HG03175 (cell line): ENCODE results near the gene BCL3.

Experiments used
- ATAC-seq: cut with Tn5 transposase; IDR thresholded peaks from one replicate; pipeline ENCODE4 v1.9.1; 2021; ENCODE audit warnings: mild to moderate bottlenecking, moderate library complexity; ENCODE audit not compliant: unreplicated experiment

Gene BCL3

GRCh38 chr19:44741258-44741731, 7.2 kb upstream of the BCL3 start:
- ATAC-seq: no peak

- ATAC-seq: no peak
Observed at GRCh38 chr19:44741841-44742329, 6.6 kb upstream of the BCL3 start.

GRCh38 chr19:44742330-44743061, 6.0 kb upstream of the BCL3 start:
- no peak for ATAC-seq

DNA sequence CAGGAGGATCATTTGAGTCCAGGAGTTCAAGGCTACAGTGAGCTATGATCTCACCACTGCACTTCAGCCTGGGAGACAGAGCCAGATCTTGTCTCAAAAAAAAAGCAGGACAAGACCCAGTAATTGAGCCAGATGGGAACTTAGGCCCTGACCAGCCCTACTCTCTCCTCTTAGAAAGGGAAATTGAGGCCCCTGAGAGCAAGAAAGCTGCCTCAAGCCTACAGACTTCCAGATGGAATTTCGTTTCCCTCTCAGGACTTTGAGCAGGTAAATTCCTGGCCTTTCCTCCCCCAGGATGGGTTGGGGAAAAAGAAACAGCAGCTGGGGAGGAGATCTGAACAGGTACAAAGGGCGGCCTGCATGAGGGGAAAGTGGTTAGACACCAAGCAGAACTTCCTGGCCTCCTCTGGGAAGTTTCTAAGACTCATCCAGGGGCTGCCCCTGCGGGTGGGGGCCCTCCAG, 3.6 kb upstream of the BCL3 start:
- no peak for ATAC-seq

- no peak for ATAC-seq
Observed at GRCh38 chr19:44745341-44745831, 3.1 kb upstream of the BCL3 start.

GRCh38 chr19:44745887-44746600, 2.5 kb upstream of the BCL3 start:
- no peak for ATAC-seq

DNA sequence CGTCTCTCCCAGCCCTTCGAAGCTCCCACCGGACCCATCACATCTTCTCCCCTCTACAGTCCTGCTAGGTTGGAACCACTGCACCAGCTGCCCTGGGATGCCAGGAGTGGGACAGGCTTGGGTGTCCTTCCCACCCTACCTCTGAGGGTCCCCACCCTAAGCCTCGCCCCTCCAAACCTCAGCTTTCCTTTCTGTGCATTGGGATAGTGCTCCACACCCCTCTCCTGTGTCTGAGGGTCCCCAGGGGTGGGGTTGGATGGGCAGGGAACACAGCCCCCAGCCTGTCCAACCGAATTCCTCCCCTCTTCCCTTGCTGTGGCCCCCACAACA, 1.9 kb upstream of the BCL3 start:
- ATAC-seq: no peak

DNA sequence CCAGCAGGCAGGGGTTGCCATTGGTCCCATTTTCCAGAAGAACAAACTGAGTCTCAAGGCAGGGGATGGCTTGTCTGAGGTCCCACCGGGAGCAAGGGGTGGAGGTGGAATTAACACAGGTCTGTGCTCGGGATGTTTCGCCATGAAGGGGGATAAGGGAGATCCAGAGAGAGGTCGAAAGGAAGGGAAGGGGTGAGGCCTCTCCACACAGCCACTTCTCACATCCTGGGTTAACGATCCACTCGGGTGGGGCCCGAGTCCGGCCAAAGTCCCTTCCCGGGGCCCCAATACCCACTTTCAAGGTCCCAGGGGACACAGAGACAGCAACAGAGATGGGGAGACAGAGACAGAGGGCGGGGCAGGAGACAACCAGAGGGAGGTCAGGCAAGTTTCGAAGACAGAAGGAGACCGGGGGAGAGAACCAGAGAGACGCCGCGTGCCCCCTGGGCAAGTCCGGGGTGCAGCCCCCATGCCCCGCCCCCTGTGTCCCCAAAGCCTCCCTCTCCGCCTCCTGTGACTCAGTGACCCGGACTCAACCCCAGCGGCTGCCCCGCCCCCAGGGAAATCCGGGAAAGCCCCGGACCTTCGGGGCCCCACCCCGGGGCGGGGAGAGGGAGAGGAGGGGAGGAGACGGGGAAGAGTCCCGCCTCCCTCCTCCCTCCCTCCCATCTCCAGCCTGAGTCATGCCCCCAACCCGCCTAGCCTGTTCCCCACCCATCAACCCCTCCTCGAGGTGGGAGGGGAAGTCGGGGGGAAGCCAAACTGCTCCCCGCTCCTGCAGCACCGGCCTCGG, 1.4 kb upstream of the BCL3 start:
- ATAC-seq: no peak

GRCh38 chr19:44747739-44748425, 626 bp upstream of the BCL3 start:
- no peak for ATAC-seq

- no peak for ATAC-seq
Observed at GRCh38 chr19:44749292-44749691, 784 bp downstream of the BCL3 start.

GRCh38 chr19:44749994-44750393, 1.5 kb downstream of the BCL3 start:
- ATAC-seq: no peak

- no peak for ATAC-seq
Observed at GRCh38 chr19:44752123-44752815, 3.8 kb downstream of the BCL3 start.

GRCh38 chr19:44752816-44753625, 4.5 kb downstream of the BCL3 start:
- ATAC-seq: peak; percentile 73

DNA sequence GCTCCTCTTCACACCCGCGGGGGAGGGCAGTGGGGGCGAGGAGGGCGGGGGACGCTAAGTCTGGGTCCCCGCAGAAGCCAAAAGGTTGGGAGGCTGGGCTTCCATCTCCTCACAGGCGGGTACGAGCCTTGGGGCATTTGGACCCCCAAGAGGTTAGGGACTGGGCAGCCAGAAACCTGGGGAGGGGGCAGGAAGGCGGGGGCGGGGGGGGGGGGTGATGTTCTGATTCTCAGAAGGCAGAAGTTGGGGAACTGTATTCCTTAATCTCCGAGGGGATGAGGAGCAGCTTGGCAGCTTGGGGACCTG, 5.1 kb downstream of the BCL3 start:
- no peak for ATAC-seq

GRCh38 chr19:44753932-44754749, 5.6 kb downstream of the BCL3 start:
- ATAC-seq: no peak

- ATAC-seq: no peak
Observed at GRCh38 chr19:44754750-44755080, 6.2 kb downstream of the BCL3 start.

- no peak for ATAC-seq
Observed at GRCh38 chr19:44755219-44755618, 6.7 kb downstream of the BCL3 start.

- ATAC-seq: no peak
Observed at GRCh38 chr19:44756089-44756562, 7.6 kb downstream of the BCL3 start.
